Loucy (cell line): Measurements from ENCODE around the gene SGK1.

Source experiments
- H2AFZ ChIP-seq: fragments of 200-600 bp; sonication (generic); 2 replicates; pipeline ENCODE4 v1.6.0; 2016; ENCODE audit warnings: antibody characterized with exemption, mild to moderate bottlenecking, low read length, moderate library complexity
- H3F3A ChIP-seq: fragments of 200-600 bp; 2 replicates; pipeline ENCODE4 v1.6.0; 2016; ENCODE audit warnings: antibody characterized with exemption, low read depth, mild to moderate bottlenecking
- H3K27me3 ChIP-seq: fragments of 200-600 bp; sonication (generic); 2 replicates; pipeline ENCODE4 v1.6.1; 2014; ENCODE audit warnings: low read length, mild to moderate bottlenecking; ENCODE audit not compliant: insufficient read depth, poor library complexity, severe bottlenecking
- H3K36me3 ChIP-seq: fragments of 200-600 bp; sonication (generic); 2 replicates; pipeline ENCODE4 v1.6.1; 2016; ENCODE audit warnings: low read length; ENCODE audit not compliant: insufficient read depth
- H3K4me1 ChIP-seq: fragments of 200-600 bp; sonication (generic); 2 replicates; pipeline ENCODE4 v1.5.1; 2014; ENCODE audit warnings: low read length, mild to moderate bottlenecking; ENCODE audit not compliant: insufficient read depth, poor library complexity, severe bottlenecking
- H3K4me2 ChIP-seq: fragments of 200-600 bp; sonication (generic); 2 replicates; pipeline ENCODE4 v1.6.0; 2014; ENCODE audit warnings: antibody characterized with exemption, low read length, low read depth, mild to moderate bottlenecking; ENCODE audit not compliant: poor library complexity, severe bottlenecking
- H3K4me3 ChIP-seq: fragments of 200-600 bp; sonication (generic); 2 replicates; pipeline ENCODE4 v1.5.1; 2014; ENCODE audit warnings: low read length, mild to moderate bottlenecking, mixed read lengths; ENCODE audit not compliant: poor library complexity, severe bottlenecking
- H3K79me2 ChIP-seq: fragments of 200-600 bp; sonication (generic); 2 replicates; pipeline ENCODE4 v1.6.1; 2014; ENCODE audit warnings: low read length; ENCODE audit not compliant: insufficient read depth
- H3K9ac ChIP-seq: fragments of 200-600 bp; sonication (generic); 2 replicates; pipeline ENCODE4 v1.6.0; 2014; ENCODE audit warnings: mild to moderate bottlenecking, low read depth, low read length, moderate library complexity; ENCODE audit not compliant: poor library complexity, severe bottlenecking
- H3K9me2 ChIP-seq: fragments of 200-600 bp; sonication (generic); replicated peaks from 2 replicates; pipeline ENCODE4 v1.6.1; 2016; ENCODE audit warnings: low read depth, low read length, mixed read lengths
- H3K9me3 ChIP-seq: fragments of 200-600 bp; sonication (generic); 2 replicates; pipeline ENCODE4 v1.6.1; 2014; ENCODE audit warnings: mild to moderate bottlenecking, antibody characterized with exemption, low read length, low read depth; ENCODE audit not compliant: insufficient read depth
- H4K20me1 ChIP-seq: fragments of 200-600 bp; sonication (generic); 2 replicates; pipeline ENCODE4 v1.6.0; 2014; ENCODE audit warnings: antibody characterized with exemption, low read length, mild to moderate bottlenecking; ENCODE audit not compliant: insufficient read depth, poor library complexity, severe bottlenecking
- CTCF ChIP-seq: fragments of 200-600 bp; sonication (generic); conservative IDR thresholded peaks from 2 replicates; pipeline ENCODE4 v1.5.1; 2014; ENCODE audit warnings: mild to moderate bottlenecking, antibody characterized with exemption, low read length
- EZH2phosphoT487 ChIP-seq: fragments of 200-600 bp; IDR thresholded peaks from 2 replicates; pipeline ENCODE4 v1.6.1; 2018; ENCODE audit warnings: antibody characterized with exemption, mild to moderate bottlenecking, moderate library complexity, borderline replicate concordance

Gene SGK1

DNA sequence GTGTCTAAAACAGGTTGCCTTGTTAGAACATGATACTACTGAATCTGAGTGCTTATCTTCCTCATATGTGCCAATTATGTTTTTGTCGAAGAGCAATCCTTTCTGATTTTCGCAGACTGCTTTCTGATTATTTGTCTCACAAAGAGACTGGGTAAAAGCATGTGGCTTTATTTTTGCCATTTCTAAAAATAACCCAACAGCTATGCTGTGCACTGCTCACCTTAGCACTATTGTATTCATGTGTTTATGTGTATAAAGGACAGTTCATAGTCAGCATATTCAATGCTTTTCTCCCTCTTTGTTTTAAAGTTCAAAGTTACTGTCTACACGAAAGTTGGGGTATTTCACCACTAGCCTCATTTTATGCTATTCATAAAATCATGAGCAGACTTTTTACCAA is 127.0 kb downstream of the SGK1 start:
- peaks cover 4% of the 10 kb centered on the region for H4K20me1 ChIP-seq
- TF ChIP-seq EZH2phosphoT487 (no peak), CTCF (no peak)
- H3K9me2 ChIP-seq = no peaks in the 10 kb centered on the region
- no peaks in the 10 kb centered on the region; the same call in 1 of the 2 replicates for H3F3A ChIP-seq
- H3K4me2 ChIP-seq = no peak overlapping the region
- no peak overlapping the region for H2AFZ ChIP-seq
- H3K79me2 ChIP-seq = no peaks in the 10 kb centered on the region
- no peak overlapping the region for H3K9ac ChIP-seq
- H3K27me3 ChIP-seq = peaks cover 14% of the 10 kb centered on the region
- H3K4me3 ChIP-seq = no peak overlapping the region
- H3K36me3 ChIP-seq = no peaks in the 10 kb centered on the region
- no peaks in the 10 kb centered on the region for H3K4me1 ChIP-seq
- no peaks in the 10 kb centered on the region for H3K9me3 ChIP-seq

DNA sequence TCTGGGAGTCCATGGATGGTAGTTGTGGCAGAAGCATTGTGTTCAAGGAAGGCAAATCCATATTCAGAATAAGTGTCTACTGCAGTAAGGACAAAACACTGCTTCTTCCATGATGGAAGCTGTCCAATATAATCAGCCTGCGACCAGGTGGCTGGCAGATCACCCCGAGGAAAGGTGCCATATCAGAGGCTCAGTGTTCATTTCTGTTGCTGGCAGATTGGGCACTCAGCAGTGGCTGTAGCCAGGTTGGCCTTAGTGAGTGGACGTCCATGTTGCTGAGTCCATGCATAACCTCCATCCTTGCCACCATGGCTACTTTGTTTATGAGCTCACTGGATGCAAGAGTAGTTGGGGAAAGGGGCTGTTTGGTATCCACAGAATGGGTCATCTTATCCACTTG is 130.2 kb downstream of the SGK1 start:
- TF ChIP-seq EZH2phosphoT487 (no peak), CTCF (no peak)
- Histone ChIP-seq H3K4me3 (no peak overlapping the region), H4K20me1 (no peaks in the 10 kb centered on the region), H3K4me2 (no peak overlapping the region), H3K27me3 (no peaks in the 10 kb centered on the region), H3F3A (no peaks in the 10 kb centered on the region), H3K4me1 (no peaks in the 10 kb centered on the region), H3K9ac (no peak overlapping the region), H3K79me2 (no peaks in the 10 kb centered on the region), H3K9me2 (no peaks in the 10 kb centered on the region), H3K36me3 (no peaks in the 10 kb centered on the region), H2AFZ (no peak overlapping the region), H3K9me3 (no peaks in the 10 kb centered on the region)

GRCh38 chr6:134187154-134187553 is 130.8 kb downstream of the SGK1 start:
- Histone ChIP-seq H3K4me3 (no peak overlapping the region), H3K36me3 (no peaks in the 10 kb centered on the region), H3K27me3 (no peaks in the 10 kb centered on the region), H4K20me1 (no peaks in the 10 kb centered on the region), H3K79me2 (no peaks in the 10 kb centered on the region), H3F3A (no peaks in the 10 kb centered on the region), H3K4me1 (no peaks in the 10 kb centered on the region), H3K4me2 (no peak overlapping the region), H3K9me3 (no peaks in the 10 kb centered on the region), H3K9me2 (no peaks in the 10 kb centered on the region), H2AFZ (no peak overlapping the region), H3K9ac (no peak overlapping the region)
- TF ChIP-seq EZH2phosphoT487 (no peak), CTCF (no peak)
